SK-N-SH (cell line): ENCODE results near the gene B3GALT6.

Experiments used
- CTCF ChIP-seq: fragments of 200-600 bp; sonication (generic); IDR thresholded peaks from 2 replicates; pipeline ENCODE4 v1.6.1; 2017; ENCODE audit warnings: antibody characterized with exemption, mild to moderate bottlenecking, moderate library complexity
- FOSL2 ChIP-seq: IDR thresholded peaks from 2 replicates; pipeline ENCODE4 v1.4.0; 2012; ENCODE audit warnings: low read depth, mild to moderate bottlenecking, moderate library complexity, borderline replicate concordance
- MAX ChIP-seq: IDR thresholded peaks from 2 replicates; pipeline ENCODE4 v1.4.0; 2012; ENCODE audit warnings: low read depth

- TF ChIP-seq MAX (no peak), FOSL2 (no peak), CTCF (no peak)
Measured at GRCh38 chr1:1243807-1244191, 11.8 kb downstream of the B3GALT6 start.
